ENCODE results near the gene RNF141.

RNF141 gene

GRCh38 chr11:10480026-10480425 is 61.0 kb downstream of the RNF141 start:
- no peak for FAIRE-seq

- FAIRE-seq: no peak
Measured at GRCh38 chr11:10478574-10479550, 62.1 kb downstream of the RNF141 start.

- FAIRE-seq: no peak
Measured at GRCh38 chr11:10478066-10478465, 62.9 kb downstream of the RNF141 start.

- no peak for FAIRE-seq
Measured at GRCh38 chr11:10477690-10478046, 63.3 kb downstream of the RNF141 start.

GRCh38 chr11:10476927-10477689 is 63.9 kb downstream of the RNF141 start:
- FAIRE-seq: no peak

GRCh38 chr11:10476342-10476741 is 64.6 kb downstream of the RNF141 start:
- no peak for FAIRE-seq

GRCh38 chr11:10474551-10474950 is 66.4 kb downstream of the RNF141 start:
- FAIRE-seq: no peak

GRCh38 chr11:10473371-10473770 is 67.6 kb downstream of the RNF141 start:
- FAIRE-seq: no peak

GRCh38 chr11:10462746-10463300 is 78.2 kb downstream of the RNF141 start:
- FAIRE-seq: no peak
